Nephron (organoid): ENCODE results near the gene RHOF.

ENCODE experiments used
- H3K27ac Mint-ChIP-seq, 3 experiments: 2 replicates each; pipeline ENCODE4 v1.8.0; 2020; ENCODE audit warnings: mixed read lengths in 3 of 3, mild to moderate bottlenecking in 2 of 3, moderate library complexity in 1 of 3
- H3K27me3 Mint-ChIP-seq: 2 replicates; pipeline ENCODE4 v1.8.0; 2021; ENCODE audit warnings: low read depth, mild to moderate bottlenecking, moderate library complexity, mixed read lengths
- H3K36me3 Mint-ChIP-seq: 2 replicates; pipeline ENCODE4 v1.8.0; 2020; ENCODE audit warnings: low read depth, mixed read lengths
- H3K4me1 Mint-ChIP-seq: 2 replicates; pipeline ENCODE4 v1.8.0; 2020; ENCODE audit warnings: mixed read lengths
- H3K4me3 Mint-ChIP-seq, 3 experiments: 2 replicates each; pipeline ENCODE4 v1.8.0; 2020; ENCODE audit warnings: mild to moderate bottlenecking in 3 of 3, mixed read lengths in 3 of 3, moderate library complexity in 2 of 3
- H3K9me3 Mint-ChIP-seq: 2 replicates; pipeline ENCODE4 v1.8.0; 2020; ENCODE audit warnings: mixed read lengths
- TF ChIP-seq, protein P1 (sequence below), 3 experiments: fragments of 200-600 bp; sonication (generic); IDR thresholded peaks; one replicate each; pipeline ENCODE4 v1.5.0; 2021; ENCODE audit warnings: antibody characterized with exemption in 3 of 3; ENCODE audit not compliant: unreplicated experiment in 3 of 3

The RHOF gene

DNA sequence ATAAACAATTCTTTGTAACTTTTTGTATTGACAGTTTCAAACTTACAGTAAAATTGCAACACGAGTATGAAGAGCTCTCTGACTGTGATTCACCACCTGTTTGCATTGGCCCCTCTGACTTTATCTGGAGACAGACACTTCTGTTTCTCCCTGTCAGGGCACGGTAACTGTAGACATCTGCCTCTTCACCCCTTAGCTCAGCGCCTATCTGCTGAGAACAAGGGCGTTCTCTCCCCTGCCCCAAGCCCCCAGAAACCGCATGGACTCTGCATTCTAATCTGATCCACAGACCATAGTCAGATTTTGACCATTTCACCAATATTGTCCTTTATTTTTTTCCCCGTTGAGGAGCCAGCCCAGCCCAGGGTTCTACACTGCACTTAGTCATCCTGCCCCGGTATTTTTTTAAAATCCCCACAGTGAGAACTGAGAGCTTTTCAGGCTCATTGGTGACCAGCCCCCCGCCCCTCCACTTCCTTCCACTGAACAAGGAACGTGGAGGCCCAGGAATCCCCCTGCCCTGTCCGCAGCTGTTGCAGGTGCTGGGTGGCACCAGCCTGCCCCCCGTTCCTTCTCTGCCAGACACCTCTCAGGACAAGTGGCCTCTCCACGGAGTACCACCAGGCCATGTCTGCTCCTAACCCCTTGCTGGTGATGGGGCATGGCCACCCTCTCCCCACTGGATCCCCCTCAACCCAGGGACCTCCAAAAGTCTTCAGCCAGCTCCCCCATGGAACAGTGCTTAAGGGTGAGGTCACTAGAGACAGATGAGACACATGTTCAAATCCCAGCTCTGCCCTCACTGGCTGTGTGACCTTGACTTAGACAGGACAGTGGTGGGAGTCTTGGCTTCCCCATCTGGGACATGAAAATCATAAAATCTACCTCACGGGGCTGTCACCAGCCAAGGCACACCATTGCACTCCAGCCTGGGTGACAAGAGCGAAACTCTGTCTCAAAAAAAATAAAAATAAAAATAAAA, 11.2 kb downstream of the RHOF start:
- TF ChIP-seq, protein P1, sequence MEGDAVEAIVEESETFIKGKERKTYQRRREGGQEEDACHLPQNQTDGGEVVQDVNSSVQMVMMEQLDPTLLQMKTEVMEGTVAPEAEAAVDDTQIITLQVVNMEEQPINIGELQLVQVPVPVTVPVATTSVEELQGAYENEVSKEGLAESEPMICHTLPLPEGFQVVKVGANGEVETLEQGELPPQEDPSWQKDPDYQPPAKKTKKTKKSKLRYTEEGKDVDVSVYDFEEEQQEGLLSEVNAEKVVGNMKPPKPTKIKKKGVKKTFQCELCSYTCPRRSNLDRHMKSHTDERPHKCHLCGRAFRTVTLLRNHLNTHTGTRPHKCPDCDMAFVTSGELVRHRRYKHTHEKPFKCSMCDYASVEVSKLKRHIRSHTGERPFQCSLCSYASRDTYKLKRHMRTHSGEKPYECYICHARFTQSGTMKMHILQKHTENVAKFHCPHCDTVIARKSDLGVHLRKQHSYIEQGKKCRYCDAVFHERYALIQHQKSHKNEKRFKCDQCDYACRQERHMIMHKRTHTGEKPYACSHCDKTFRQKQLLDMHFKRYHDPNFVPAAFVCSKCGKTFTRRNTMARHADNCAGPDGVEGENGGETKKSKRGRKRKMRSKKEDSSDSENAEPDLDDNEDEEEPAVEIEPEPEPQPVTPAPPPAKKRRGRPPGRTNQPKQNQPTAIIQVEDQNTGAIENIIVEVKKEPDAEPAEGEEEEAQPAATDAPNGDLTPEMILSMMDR (IDR thresholded peaks at IDR 0.05; ENCODE audit: unreplicated experiment in 3 of 3) = no peak
- peaks cover 3% of the 10 kb centered on the region for H3K27me3 Mint-ChIP-seq
- H3K4me3 Mint-ChIP-seq = peak overlapping the region in 1 of 3 experiments; percentile 4
- peaks cover 5% of the 10 kb centered on the region for H3K36me3 Mint-ChIP-seq
- no peaks in the 10 kb centered on the region for H3K9me3 Mint-ChIP-seq
- H3K27ac Mint-ChIP-seq = peak overlapping the region; percentile 57 to 76 (median 75)
- peaks cover 17% of the 10 kb centered on the region for H3K4me1 Mint-ChIP-seq

DNA sequence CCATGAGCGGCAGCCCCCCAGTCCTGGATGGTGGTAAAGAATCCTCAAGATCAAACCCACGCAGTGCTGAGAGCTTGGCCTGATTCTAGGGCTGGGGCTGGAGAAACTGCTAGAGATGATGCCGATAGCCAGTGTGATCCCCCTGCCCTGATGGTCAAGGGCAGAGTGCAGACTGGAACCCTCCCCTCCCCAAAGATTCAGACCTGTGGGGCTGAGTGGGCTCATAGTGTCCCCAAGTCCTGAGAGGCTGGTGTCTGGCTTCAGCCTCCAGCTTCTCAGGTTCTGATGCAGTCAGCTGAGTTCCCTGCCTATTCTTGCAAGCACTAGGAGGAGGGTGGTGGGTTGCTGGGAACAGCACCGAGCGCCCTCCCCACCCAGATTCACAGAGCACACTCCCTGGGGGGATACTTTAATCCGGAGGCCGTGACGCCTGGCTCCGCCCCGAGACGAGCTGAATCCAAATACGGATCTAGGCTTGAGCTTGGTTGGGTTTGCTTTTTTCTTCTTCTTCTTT, 11.9 kb downstream of the RHOF start:
- Mint-ChIP-seq H3K4me3 (no peak overlapping the region), H3K27me3 (peaks cover 3% of the 10 kb centered on the region), H3K4me1 (peaks cover 17% of the 10 kb centered on the region), H3K9me3 (no peaks in the 10 kb centered on the region), H3K27ac (peak overlapping the region; percentile 57 to 76 (median 75)), H3K36me3 (peaks cover 5% of the 10 kb centered on the region)
- TF ChIP-seq, protein P1 (IDR thresholded peaks at IDR 0.05; ENCODE audit: unreplicated experiment in 3 of 3) = no peak

DNA sequence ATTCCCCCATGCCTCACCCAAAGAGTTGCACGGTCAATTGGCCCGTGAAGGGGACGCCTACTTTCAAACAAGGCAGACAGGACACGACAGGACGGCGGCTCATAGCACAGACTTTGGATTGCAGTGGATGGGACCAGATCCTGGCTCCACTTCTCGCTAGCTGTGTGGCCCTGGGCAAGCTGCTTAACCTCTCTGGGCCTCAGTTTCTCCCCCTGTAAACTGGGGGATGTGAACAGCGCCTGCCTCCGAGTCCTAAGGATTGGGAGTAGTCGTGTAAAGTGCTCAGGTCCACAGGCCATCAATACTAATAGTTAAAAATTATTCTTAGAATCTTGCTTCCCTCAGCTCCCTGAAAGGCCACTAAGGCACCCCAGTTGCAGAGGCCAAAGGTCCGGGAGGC, 13.1 kb downstream of the RHOF start:
- no peak overlapping the region for H3K4me3 Mint-ChIP-seq
- no peak overlapping the region for H3K27ac Mint-ChIP-seq
- TF ChIP-seq, protein P1 (IDR thresholded peaks at IDR 0.05; ENCODE audit: unreplicated experiment in 3 of 3) = no peak
- peaks cover 5% of the 10 kb centered on the region for H3K36me3 Mint-ChIP-seq
- H3K27me3 Mint-ChIP-seq = peaks cover 3% of the 10 kb centered on the region
- no peaks in the 10 kb centered on the region for H3K9me3 Mint-ChIP-seq
- peaks cover 17% of the 10 kb centered on the region for H3K4me1 Mint-ChIP-seq

DNA sequence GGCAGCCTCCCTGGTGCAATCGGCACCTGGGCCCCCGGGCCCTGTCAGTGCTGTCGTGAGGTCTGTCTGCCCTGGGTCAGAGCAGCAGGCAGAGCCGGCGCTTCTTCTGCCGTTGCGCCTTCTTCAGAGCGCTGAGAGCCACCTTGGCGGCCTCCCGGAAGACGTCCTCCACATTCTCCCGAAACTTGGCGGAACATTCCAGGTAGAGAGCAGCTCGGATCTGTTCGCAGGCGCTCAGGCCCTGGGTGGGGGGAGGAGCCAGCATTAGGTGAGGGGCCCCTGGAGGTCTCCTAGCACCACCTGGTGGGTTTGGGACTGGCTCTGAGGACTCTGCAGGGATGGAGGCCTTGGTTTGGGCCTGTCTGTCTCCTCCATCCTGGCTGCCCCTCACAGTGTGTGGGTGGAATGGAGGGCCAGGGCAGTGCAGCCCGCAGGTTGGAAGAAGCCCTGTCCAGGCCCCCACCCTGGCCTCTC, 14.0 kb downstream of the RHOF start:
- Mint-ChIP-seq H3K4me1 (peaks cover 17% of the 10 kb centered on the region), H3K4me3 (no peak overlapping the region), H3K27ac (no peak overlapping the region), H3K27me3 (no peaks in the 10 kb centered on the region), H3K9me3 (no peaks in the 10 kb centered on the region), H3K36me3 (peaks cover 5% of the 10 kb centered on the region)
- TF ChIP-seq, protein P1 (IDR thresholded peaks at IDR 0.05; ENCODE audit: unreplicated experiment in 3 of 3) = no peak

DNA sequence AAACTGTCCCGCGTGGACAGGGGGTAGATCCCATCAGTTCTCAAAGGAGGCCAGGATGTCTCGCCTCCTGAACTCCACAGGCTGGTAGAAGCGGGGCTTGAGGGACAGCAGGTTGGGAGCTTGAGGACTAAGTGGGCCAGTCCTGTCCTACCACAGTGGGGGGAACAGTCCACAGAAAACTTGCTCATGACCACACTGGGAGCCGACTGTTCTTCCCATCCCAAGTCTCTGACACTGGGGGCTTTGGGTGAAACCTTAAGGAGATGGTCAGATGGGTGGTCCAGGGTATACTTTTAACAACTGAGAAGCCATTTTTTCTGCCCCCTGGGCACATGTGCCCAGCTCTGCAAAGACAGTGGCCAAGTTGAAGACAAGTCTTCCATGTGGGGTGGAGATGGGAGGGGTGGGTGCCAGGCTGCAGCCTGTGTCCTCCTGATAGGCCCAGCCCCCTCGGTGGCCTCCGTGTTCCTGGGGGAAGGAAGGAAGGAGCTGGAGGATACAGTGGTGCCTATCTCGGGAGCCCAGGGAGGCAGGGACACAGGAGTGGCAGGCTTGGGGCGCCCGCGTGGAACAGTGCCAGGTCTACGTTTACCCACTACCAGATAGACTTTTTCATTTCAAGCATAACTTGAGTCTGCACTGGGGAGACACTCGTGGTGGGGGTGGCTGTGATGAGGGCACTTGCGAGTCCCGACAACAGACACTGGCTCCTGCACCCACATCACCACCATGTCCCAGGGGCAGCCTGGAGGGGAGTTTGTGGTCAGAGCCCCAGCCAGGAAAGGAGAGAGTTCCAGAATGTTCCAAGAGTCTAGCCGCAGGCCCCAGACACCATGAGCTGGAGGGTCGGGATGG, 14.7 kb downstream of the RHOF start:
- Mint-ChIP-seq H3K4me1 (peaks cover 14% of the 10 kb centered on the region), H3K27ac (no peak overlapping the region), H3K36me3 (peaks cover 5% of the 10 kb centered on the region), H3K27me3 (no peaks in the 10 kb centered on the region), H3K4me3 (no peak overlapping the region), H3K9me3 (no peaks in the 10 kb centered on the region)
- TF ChIP-seq, protein P1 (IDR thresholded peaks at IDR 0.05; ENCODE audit: unreplicated experiment in 3 of 3) = no peak
